GM12878 (cell line): ENCODE results near the gene L1CAM. TPM values are rescaled to one million over a fixed set of nuclear protein-coding genes. Genes with fewer than 3 reads are reported as not detected.

Source experiments
- ATAC-seq: fragments of 200-7000 bp; cut with Tn5 transposase; 3 replicates; pipeline ENCODE4 v1.9.1; 2020; ENCODE audit warnings: mild to moderate bottlenecking, moderate library complexity
- BruUV-seq: library from RNA; stranded (reverse); fragments of 400-500 nt; replicated peaks from 2 replicates; lab custom pipeline; 2021; lab: Mats Ljungman, UMichigan
- CTCF ChIA-PET: fragments of 300-600 bp; sonication (Branson Sonifier 250); formaldehyde crosslinking; extraction: SDS; loops from one replicate; lab custom pipeline; 2021; ENCODE audit warnings: inconsistent platforms; lab: Yijun Ruan, JAX
- POLR2A ChIA-PET: fragments of 350-600 bp; formaldehyde crosslinking; extraction: SDS; loops from one replicate; lab custom pipeline; 2021; ENCODE audit warnings: inconsistent platforms; lab: Charles Lee
- RAD21 ChIA-PET: fragments of 300-600 bp; sonication (Branson Sonifier 250); formaldehyde crosslinking; loops from one replicate; lab custom pipeline; 2023; ENCODE audit warnings: antibody characterized with exemption; ENCODE audit not compliant: unreplicated experiment; lab: Charles Lee
- SMC1A ChIA-PET: fragments of 300-600 bp; sonication (Branson Sonifier 250); formaldehyde crosslinking; loops from one replicate; lab custom pipeline; 2023; ENCODE audit not compliant: unreplicated experiment, uncharacterized antibody; lab: Charles Lee
- DNase-seq: peaks from one replicate; pipeline ENCODE4 v3.0.0-alpha.2; 2011; ENCODE audit warnings: low read depth, low spot score
- FAIRE-seq: peaks from 3 replicates; lab custom pipeline; 2011; peaks lifted over from hg19 to GRCh38; lab: Jason Lieb, UNC
- H2AFZ ChIP-seq: 2 replicates; pipeline ENCODE4 v1.6.0; 2011; ENCODE audit warnings: low read depth, low read length, control low read depth; ENCODE audit not compliant: control insufficient read depth
- H3K27ac ChIP-seq: 2 replicates; pipeline ENCODE4 v1.5.1; 2011; ENCODE audit warnings: control low read depth; ENCODE audit not compliant: control insufficient read depth, insufficient read depth
- H3K27me3 ChIP-seq, 2 experiments: replicated peaks in 1 of 2; 2 replicates each; pipeline versions ENCODE4 v1.6.0 to v1.6.1; 2011; ENCODE audit warnings: low read length in 1 of 2; ENCODE audit not compliant: control insufficient read depth in 2 of 2, insufficient read depth in 2 of 2
- H3K36me3 ChIP-seq, 2 experiments: 2 replicates each; pipeline ENCODE4 v1.5.1; 2011; ENCODE audit warnings: low read length in 1 of 2; ENCODE audit not compliant: control insufficient read depth in 2 of 2, insufficient read depth in 2 of 2
- H3K4me1 ChIP-seq: 2 replicates; pipeline ENCODE4 v1.6.1; 2011; ENCODE audit warnings: mild to moderate bottlenecking, low read length, moderate library complexity, mixed read lengths; ENCODE audit not compliant: control insufficient read depth, insufficient read depth
- H3K4me2 ChIP-seq: 2 replicates; pipeline ENCODE4 v1.6.0; 2011; ENCODE audit warnings: control low read depth; ENCODE audit not compliant: control insufficient read depth, insufficient read depth
- H3K4me3 ChIP-seq: fragments of 200-600 bp; sonication (generic); 2 replicates; pipeline ENCODE4 v1.5.1; 2016
- H3K79me2 ChIP-seq: 2 replicates; pipeline ENCODE4 v1.6.0; 2011; ENCODE audit warnings: low read length; ENCODE audit not compliant: control insufficient read depth, insufficient read depth
- H3K9ac ChIP-seq: 2 replicates; pipeline ENCODE4 v1.8.0; 2011; ENCODE audit warnings: low read length, control low read depth, mixed read lengths; ENCODE audit not compliant: control insufficient read depth, insufficient read depth
- H3K9me3 ChIP-seq: replicated peaks from 3 replicates; pipeline ENCODE4 v1.5.1; 2011; ENCODE audit warnings: mild to moderate bottlenecking, low read length; ENCODE audit not compliant: control insufficient read depth, insufficient read depth
- H4K20me1 ChIP-seq: 2 replicates; pipeline ENCODE4 v1.6.0; 2011; ENCODE audit not compliant: control insufficient read depth, insufficient read depth
- DPF2 ChIP-seq: fragments of 450-650 bp; IDR thresholded peaks from 2 replicates; pipeline ENCODE4 v1.6.1; 2017; ENCODE audit warnings: mild to moderate bottlenecking
- FOXK2 ChIP-seq: fragments of 450-650 bp; IDR thresholded peaks from 2 replicates; pipeline ENCODE4 v1.6.1; 2017; ENCODE audit warnings: mild to moderate bottlenecking, moderate library complexity
- KAT2A ChIP-seq: conservative IDR thresholded peaks from 2 replicates; pipeline ENCODE4 v1.6.1; 2011; ENCODE audit warnings: low read depth, low read length; ENCODE audit not compliant: control insufficient read depth
- KLF5 ChIP-seq: fragments of 450-650 bp; IDR thresholded peaks from 2 replicates; pipeline ENCODE4 v1.6.1; 2014; ENCODE audit warnings: mild to moderate bottlenecking; ENCODE audit not compliant: partially characterized antibody
- MAX ChIP-seq: IDR thresholded peaks from 2 replicates; pipeline ENCODE4 v1.6.1; 2012; ENCODE audit warnings: low read depth, low read length, improper control_type of control experiment
- MXI1 ChIP-seq: fragments of 150-350 bp; IDR thresholded peaks from 2 replicates; pipeline ENCODE4 v1.6.1; 2011; ENCODE audit warnings: low read depth, mild to moderate bottlenecking, inconsistent platforms, low read length, improper control_type of control experiment
- NFIC ChIP-seq: IDR thresholded peaks from 2 replicates; pipeline ENCODE4 v1.6.1; 2012; ENCODE audit warnings: low read depth, mild to moderate bottlenecking, inconsistent platforms, low read length, moderate library complexity
- NFYA ChIP-seq: IDR thresholded peaks from 2 replicates; pipeline ENCODE4 v1.6.1; 2011; ENCODE audit warnings: low read depth, mild to moderate bottlenecking, low read length, improper control_type of control experiment, borderline replicate concordance
- YBX1 ChIP-seq: fragments of 450-650 bp; IDR thresholded peaks from 2 replicates; pipeline ENCODE4 v1.6.1; 2016; ENCODE audit warnings: antibody characterized with exemption
- WGBS: methylation state at CpG from one replicate; pipeline ENCODE4 v1.1.6; 2016; ENCODE audit warnings: low lambda C conversion rate; ENCODE audit not compliant: insufficient replicate concordance, insufficient coverage; ENCODE audit errors: missing lambda C conversion rate; 5-methylcytosine and 5-hydroxymethylcytosine counted together
- in situ Hi-C: fragments of 300-500 bp; cut with MboI; formaldehyde crosslinking; loops from 9 replicates; pipeline ENCODE4 v1.14.3; 2018; ENCODE audit warnings: mixed read lengths
- intact Hi-C: fragments of 100-400 bp; cut with micrococcal nuclease; formaldehyde crosslinking; loops from one replicate; pipeline ENCODE4 v1.14.2; 2022; ENCODE audit not compliant: unreplicated experiment
- polyA plus RNA-seq, 11 experiments: library from polyadenylated mRNA; depleted of rRNA in 4 of 11; unstranded in 6 of 11; stranded (reverse) in 5 of 11; fragments of >200 nt; fragmentation: Nextera tagmentation in 4 of 11; fragmentation: Illumina TruSeq in 1 of 11; extraction: Ambion mirVana in 4 of 11; extraction: Trizol in 1 of 11; gene quantifications; 1 replicate in 1 of 11; 2 replicates in 10 of 11; pipeline versions ENCODE4 v1.2.1 to v1.2.3, GENCODE V29; 2011 to 2016; ENCODE audit warnings: inconsistent platforms in 2 of 11, missing spikeins in 2 of 11, low read depth in 1 of 11
- total RNA-seq, 4 experiments: library from RNA; depleted of rRNA in 3 of 4; stranded (reverse); fragments of >200 nt in 3 of 4; fragmentation: Illumina TruSeq in 1 of 4; extraction: Trizol in 1 of 4; gene quantifications; 2 replicates each; pipeline versions ENCODE4 v1.2.1 to v1.2.3, GENCODE V29; 2013 to 2021
- TF ChIP-seq, protein P1 (sequence below): fragments of 450-650 bp; IDR thresholded peaks from 2 replicates; pipeline ENCODE4 v1.6.1; 2017; ENCODE audit warnings: mild to moderate bottlenecking, moderate library complexity
- TF ChIP-seq, protein P2 (sequence below): fragments of 450-650 bp; IDR thresholded peaks from 2 replicates; pipeline ENCODE4 v1.6.1; 2017; ENCODE audit warnings: mild to moderate bottlenecking, moderate library complexity
- TF ChIP-seq, protein P3 (sequence below): IDR thresholded peaks from 2 replicates; pipeline ENCODE4 v1.6.1; 2012; ENCODE audit warnings: mild to moderate bottlenecking, low read depth, low read length

The L1CAM gene
- total and polyA plus RNA-seq, 10 of the 15 experiments (the other 5 are each of a cell fraction or from before 2014, with no cell fraction given): 0.01 to 0.64 (median 0.09) TPM; not detected in 5

- POLR2A ChIA-PET: no interaction called here
- no peak for FAIRE-seq
- no peaks in the 10 kb centered on the region for H3K4me1 ChIP-seq
- TF ChIP-seq KLF5 (no peak), DPF2 (no peak), MXI1 (no peak), YBX1 (no peak), MAX (no peak), NFIC (no peak), FOXK2 (no peak), NFYA (no peak), KAT2A (no peak)
- TF ChIP-seq, protein P1, sequence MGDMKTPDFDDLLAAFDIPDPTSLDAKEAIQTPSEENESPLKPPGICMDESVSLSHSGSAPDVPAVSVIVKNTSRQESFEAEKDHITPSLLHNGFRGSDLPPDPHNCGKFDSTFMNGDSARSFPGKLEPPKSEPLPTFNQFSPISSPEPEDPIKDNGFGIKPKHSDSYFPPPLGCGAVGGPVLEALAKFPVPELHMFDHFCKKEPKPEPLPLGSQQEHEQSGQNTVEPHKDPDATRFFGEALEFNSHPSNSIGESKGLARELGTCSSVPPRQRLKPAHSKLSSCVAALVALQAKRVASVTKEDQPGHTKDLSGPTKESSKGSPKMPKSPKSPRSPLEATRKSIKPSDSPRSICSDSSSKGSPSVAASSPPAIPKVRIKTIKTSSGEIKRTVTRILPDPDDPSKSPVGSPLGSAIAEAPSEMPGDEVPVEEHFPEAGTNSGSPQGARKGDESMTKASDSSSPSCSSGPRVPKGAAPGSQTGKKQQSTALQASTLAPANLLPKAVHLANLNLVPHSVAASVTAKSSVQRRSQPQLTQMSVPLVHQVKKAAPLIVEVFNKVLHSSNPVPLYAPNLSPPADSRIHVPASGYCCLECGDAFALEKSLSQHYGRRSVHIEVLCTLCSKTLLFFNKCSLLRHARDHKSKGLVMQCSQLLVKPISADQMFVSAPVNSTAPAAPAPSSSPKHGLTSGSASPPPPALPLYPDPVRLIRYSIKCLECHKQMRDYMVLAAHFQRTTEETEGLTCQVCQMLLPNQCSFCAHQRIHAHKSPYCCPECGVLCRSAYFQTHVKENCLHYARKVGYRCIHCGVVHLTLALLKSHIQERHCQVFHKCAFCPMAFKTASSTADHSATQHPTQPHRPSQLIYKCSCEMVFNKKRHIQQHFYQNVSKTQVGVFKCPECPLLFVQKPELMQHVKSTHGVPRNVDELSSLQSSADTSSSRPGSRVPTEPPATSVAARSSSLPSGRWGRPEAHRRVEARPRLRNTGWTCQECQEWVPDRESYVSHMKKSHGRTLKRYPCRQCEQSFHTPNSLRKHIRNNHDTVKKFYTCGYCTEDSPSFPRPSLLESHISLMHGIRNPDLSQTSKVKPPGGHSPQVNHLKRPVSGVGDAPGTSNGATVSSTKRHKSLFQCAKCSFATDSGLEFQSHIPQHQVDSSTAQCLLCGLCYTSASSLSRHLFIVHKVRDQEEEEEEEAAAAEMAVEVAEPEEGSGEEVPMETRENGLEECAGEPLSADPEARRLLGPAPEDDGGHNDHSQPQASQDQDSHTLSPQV: no peak
- TF ChIP-seq, protein P2, sequence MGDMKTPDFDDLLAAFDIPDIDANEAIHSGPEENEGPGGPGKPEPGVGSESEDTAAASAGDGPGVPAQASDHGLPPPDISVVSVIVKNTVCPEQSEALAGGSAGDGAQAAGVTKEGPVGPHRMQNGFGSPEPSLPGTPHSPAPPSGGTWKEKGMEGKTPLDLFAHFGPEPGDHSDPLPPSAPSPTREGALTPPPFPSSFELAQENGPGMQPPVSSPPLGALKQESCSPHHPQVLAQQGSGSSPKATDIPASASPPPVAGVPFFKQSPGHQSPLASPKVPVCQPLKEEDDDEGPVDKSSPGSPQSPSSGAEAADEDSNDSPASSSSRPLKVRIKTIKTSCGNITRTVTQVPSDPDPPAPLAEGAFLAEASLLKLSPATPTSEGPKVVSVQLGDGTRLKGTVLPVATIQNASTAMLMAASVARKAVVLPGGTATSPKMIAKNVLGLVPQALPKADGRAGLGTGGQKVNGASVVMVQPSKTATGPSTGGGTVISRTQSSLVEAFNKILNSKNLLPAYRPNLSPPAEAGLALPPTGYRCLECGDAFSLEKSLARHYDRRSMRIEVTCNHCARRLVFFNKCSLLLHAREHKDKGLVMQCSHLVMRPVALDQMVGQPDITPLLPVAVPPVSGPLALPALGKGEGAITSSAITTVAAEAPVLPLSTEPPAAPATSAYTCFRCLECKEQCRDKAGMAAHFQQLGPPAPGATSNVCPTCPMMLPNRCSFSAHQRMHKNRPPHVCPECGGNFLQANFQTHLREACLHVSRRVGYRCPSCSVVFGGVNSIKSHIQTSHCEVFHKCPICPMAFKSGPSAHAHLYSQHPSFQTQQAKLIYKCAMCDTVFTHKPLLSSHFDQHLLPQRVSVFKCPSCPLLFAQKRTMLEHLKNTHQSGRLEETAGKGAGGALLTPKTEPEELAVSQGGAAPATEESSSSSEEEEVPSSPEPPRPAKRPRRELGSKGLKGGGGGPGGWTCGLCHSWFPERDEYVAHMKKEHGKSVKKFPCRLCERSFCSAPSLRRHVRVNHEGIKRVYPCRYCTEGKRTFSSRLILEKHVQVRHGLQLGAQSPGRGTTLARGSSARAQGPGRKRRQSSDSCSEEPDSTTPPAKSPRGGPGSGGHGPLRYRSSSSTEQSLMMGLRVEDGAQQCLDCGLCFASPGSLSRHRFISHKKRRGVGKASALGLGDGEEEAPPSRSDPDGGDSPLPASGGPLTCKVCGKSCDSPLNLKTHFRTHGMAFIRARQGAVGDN: no peak
- TF ChIP-seq, protein P3, sequence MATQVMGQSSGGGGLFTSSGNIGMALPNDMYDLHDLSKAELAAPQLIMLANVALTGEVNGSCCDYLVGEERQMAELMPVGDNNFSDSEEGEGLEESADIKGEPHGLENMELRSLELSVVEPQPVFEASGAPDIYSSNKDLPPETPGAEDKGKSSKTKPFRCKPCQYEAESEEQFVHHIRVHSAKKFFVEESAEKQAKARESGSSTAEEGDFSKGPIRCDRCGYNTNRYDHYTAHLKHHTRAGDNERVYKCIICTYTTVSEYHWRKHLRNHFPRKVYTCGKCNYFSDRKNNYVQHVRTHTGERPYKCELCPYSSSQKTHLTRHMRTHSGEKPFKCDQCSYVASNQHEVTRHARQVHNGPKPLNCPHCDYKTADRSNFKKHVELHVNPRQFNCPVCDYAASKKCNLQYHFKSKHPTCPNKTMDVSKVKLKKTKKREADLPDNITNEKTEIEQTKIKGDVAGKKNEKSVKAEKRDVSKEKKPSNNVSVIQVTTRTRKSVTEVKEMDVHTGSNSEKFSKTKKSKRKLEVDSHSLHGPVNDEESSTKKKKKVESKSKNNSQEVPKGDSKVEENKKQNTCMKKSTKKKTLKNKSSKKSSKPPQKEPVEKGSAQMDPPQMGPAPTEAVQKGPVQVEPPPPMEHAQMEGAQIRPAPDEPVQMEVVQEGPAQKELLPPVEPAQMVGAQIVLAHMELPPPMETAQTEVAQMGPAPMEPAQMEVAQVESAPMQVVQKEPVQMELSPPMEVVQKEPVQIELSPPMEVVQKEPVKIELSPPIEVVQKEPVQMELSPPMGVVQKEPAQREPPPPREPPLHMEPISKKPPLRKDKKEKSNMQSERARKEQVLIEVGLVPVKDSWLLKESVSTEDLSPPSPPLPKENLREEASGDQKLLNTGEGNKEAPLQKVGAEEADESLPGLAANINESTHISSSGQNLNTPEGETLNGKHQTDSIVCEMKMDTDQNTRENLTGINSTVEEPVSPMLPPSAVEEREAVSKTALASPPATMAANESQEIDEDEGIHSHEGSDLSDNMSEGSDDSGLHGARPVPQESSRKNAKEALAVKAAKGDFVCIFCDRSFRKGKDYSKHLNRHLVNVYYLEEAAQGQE: no peak
Observed at GRCh38 chrX:153861733-153862310, 24.2 kb downstream of the L1CAM start.

More at GRCh38 chrX:153861733-153862310, 24.2 kb downstream of the L1CAM start:
- no peaks in the 10 kb centered on the region for H4K20me1 ChIP-seq
- ATAC-seq (no peak), DNase-seq (no peak)
- no peak overlapping the region for H3K27ac ChIP-seq
- CTCF ChIA-PET: no interaction called here
- no peaks in the 10 kb centered on the region for H3K9me3 ChIP-seq
- no TSS peak for BruUV-seq
- no peak overlapping the region for H2AFZ ChIP-seq
- RAD21 ChIA-PET: no interaction called here
- no peak overlapping the region for H3K9ac ChIP-seq
- no peaks in the 10 kb centered on the region for H3K36me3 ChIP-seq
- WGBS: 52% methylated on average over 17 of the region's 21 CpGs
- H3K27me3 ChIP-seq: no peaks in the 10 kb centered on the region; a peak in 1 of 4 replicates
- intact Hi-C loops (no loop called here), in situ Hi-C loops (no loop called here)
- no peak overlapping the region for H3K4me2 ChIP-seq
- H3K4me3 ChIP-seq: no peak overlapping the region
- H3K79me2 ChIP-seq: no peaks in the 10 kb centered on the region
- SMC1A ChIA-PET: no interaction called here
